Activated CD8-positive, alpha-beta memory T cell treated with anti-CD3 and anti-CD28 coated beads for 4 hours (primary cell): Measurements from ENCODE around the gene FAU.
"Not testable (repeated sequence)": the region's sequence is repeated elsewhere in the genome, so short reads cannot be mapped to it uniquely, and the experiment has no call there.

Experiments
- DNase-seq, 2 donors: peaks; one replicate each; pipeline ENCODE4 v3.0.0-alpha.2; 2020; ENCODE audit warnings: low read depth in 2 of 2

FAU gene

DNA sequence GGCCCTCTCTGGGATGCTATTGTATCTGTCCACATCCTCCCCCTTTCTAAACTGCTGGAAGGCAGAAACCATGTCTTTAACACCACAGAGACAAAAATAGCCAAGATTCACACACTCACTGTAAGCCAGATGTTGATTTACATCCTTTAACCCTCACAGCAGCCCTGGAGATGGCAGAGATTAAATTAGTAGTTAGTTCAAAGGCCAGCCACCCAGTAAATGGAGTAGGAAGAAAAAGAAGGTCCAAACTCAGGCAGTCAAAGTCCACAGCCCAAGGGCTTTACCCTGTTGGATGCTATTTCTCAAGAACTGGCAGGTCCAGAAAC, 2.3 kb downstream of the FAU start:
- no peak for DNase-seq

DNA sequence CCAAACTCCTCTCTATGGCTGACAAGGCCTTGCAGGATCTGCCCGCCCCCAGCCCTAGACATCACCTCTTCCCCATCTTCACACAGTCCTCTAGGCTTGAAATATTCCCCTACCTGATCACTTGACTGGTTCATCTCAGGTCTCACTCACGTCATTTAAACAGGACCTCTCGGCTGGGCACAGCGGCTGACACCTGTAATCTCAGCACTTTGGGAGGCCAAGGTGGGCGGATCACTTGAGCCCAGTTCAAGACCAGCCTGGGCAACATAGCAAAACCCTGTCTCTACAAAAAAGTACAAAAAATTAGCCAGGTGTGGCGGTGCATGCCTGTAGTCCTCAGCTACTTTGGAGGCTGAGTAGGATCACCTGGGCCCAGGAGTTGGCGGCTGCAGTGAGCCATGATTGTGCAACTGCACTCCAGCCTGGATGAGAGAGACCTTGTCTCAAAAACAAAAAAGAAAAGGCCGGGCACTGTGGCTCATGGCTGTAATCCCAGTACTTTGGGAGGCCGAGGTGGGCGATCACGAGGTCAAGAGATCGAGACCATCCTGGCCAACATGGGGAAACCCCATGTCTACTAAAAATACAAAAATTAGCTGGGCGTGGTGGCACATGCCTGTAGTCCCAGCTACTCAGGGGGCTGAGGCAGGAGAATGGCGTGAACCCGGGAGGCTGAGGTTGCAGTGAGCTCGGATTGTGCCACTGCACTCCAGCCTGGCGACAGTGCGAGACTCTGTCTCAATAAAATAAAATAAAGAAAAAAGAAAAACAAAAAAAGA, 2.9 kb downstream of the FAU start:
- DNase-seq, result not testable (repeated sequence)

DNA sequence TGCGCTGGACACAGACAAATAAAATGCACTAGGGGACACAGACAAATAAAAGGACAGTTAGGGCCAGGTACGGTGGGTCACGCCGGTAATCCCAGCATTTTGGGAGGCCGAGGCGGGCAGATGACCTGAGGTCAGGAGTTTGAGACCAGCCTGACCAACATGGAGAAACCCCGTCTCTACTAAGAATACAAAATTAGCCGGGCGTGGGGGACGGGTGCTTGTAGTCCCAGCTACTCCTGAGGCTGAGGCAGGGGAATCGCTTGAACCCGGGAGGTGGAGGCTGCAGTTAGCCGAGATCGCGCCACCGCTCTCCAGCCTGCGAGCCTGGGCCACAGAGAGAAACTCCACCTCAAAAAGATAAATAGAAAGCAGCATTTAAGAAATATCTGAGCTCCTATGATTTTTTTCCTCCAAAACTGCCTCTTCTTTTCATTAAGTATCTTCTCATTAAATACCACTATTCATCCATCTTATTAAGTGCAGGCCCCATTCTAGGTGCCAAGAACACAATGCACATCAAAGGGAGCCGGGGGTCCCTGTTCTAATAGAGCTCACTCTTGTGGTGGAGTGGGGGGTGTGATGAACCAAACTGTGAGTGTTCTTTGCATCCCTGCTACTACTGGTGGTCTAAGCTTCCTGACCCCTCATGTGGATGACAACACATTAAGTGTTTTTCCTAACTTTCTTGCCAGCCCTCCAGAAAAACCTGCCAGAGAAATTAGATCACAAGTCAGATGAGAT, 3.7 kb downstream of the FAU start:
- DNase-seq, result no peak

DNA sequence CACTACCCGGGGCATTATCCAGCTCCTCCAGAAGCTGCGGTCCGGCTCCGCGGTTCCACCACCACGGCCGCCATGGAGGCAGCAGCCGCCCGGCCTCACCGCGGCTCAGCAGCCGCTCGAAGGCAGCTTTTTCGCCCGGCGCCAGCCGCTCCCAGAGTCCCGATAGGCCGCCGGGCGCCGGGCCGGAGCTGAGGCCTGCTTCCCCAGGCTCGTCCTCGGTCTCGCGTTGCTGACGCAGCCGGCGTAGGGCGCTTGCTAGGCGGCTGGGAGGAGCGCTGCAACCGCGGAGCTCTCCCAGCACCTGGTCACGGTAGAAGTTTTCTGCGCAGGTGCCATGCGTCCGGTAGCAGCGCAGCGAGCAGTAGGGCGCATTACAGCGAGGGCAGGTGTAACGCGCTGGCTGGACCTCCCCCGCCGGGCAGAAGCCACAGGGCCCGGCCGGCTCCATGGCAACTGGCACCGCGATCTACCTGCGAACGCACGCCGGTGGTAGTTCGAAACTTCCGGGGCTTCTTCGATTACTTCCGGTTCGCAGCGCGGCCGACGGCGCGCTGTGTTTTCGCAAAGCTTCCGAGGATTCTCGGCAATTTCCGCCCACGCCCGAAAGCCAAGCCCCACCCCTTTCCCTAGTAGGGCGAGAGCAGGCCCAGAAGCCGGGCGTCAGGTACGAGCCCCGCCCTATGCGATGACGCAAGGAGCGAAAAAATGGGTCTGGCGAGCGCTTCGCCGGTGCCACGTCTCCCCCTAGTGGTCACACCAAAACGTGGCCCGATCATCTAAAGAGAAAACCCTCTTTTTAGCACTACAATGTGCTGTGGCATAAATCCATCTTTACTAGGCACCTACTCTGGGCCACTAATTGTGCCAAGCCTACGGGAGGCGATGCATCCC, 4.5 kb downstream of the FAU start, which contains the start of gene ZNHIT2:
Gene ZNHIT2, minus strand, starts transcription at position 496 of the 891 bp plus-strand sequence. Its CDS starts 48 bp downstream, at position 448.
- peak; percentile 100 for DNase-seq

DNA sequence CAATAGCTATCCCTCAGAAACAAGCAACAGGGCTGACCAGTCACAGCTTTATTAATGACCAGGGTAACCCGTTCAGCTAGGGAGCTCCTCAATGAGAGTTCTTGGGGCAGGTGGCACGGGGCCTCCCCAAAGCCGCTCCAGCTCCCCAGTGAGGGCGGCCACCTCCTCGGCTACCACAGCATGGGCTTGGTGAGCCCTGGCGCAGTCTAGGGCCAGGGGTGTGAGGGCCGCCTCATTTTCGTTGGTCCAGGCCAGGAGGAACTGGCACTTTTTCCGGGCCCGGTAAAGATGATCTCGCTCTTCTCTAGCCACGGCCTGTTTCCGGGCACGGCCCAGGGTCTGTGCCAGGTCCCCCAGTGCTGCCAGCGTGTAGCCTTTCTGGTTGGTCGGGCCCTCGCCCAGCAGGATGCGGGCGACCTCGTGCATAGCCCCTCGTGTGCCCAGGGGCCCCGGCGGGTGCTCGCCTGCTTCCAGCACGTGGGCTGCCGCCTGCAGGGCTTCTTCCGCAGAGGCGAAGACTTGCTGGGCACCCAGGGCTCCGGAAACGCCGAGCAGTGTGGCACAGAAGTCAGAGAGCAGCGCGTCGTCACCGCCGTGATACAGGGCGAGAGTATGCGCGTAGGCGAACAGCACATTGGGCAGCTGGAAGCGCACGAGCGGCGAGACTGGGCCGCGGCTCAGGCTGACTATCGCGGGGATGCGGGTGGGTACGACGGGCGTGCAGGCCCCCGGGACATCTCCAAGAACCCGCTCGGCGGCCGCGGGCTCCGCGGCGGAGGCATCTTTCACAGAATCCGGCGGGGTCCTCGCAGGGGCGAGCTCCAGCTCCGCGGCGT, 5.3 kb downstream of the FAU start:
- DNase-seq, result peak in 1 of 2 donors; percentile 60

DNA sequence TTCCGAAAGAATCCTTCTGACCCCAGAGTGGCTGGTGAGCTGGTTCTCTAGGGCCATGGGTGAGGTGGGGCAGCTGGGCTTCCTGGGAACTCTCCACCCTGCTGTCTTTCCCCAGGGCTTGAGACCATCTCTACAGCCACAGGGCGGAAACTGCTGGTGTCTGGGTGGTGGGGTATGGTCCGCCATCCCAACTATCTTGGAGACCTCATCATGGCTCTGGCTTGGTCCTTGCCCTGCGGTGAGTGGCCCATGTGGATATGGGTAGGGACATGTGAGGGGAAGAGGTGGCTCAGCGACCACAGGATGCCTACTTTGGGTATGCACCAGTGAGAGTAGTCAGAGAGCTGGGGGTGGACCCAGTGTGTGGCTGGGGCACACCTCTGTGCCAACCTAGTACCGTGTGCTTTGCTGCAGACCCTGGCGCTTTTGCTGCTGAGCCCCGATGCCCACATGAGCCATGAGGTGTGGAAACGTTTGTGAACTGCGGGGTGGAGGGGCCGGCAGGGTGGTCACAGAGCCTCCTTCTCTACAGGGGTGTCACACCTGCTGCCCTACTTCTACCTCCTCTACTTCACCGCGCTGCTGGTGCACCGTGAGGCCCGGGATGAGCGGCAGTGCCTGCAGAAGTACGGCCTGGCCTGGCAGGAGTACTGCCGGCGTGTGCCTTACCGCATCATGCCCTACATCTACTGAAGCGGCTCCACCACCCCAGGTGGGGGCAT, 6.4 kb downstream of the FAU start:
- DNase-seq, result no peak

DNA sequence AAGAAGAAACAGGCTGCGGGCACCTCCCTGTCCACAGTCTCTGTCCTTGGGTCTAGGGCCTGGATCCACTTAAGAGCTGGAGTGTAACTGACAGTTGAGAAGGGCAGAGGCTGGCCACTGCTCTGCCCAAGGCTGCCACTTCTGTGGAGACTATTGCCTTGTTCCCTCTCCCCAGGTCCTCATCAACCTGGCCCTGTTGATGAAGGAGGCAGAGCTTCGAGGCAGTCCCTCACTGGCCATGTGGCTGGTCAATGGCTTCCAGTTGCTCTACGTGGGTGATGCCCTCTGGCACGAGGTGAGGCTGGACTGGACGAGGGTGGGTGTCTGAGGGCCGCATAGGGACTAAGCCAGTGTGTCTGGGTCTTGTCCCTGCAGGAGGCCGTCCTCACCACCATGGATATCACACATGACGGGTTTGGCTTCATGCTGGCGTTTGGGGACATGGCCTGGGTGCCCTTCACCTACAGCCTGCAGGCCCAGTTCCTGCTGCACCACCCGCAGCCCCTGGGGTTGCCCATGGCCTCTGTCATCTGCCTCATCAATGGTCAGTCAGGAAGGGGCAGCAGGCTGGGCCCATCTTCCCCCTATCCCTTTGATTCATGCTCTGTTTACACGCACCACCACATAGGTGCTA, 7.3 kb downstream of the FAU start:
- DNase-seq, result no peak

DNA sequence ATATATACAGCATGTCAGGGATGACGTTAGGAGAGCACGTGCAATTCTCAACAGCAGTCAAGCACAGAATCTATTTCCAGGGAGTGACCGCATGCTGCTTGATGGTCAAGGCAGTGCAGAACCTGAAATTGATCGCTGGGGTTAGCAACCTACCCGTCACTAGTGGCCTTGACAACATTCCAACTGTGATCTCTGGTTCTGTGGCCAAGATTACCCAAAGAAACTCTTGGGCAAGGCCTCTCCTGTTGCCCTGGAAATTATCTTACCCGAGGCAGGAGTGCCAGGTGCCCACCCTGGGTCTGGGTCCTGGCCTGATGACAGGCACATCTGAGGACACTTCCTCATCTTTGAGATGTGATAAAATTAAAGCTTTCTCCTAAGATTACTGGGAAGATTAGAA, 8.1 kb downstream of the FAU start:
- DNase-seq, result no peak

DNA sequence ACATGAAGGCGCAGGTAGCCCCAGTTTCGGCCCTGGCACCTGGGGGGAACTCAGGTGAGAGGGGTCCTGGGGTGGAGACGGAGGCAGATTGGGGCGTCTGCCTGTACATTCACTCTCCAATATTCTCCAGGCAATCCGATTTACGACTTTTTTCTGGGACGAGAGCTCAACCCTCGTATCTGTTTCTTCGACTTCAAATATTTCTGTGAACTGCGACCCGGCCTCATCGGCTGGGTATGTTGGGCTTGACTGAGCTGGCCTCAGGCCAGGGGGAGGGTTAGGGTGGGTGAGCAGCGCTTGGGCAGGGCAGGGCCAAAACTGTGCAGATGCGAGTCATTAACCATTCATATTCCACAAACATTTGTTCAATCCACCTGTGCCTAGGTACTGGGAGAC, 8.6 kb downstream of the FAU start:
- no peak for DNase-seq

DNA sequence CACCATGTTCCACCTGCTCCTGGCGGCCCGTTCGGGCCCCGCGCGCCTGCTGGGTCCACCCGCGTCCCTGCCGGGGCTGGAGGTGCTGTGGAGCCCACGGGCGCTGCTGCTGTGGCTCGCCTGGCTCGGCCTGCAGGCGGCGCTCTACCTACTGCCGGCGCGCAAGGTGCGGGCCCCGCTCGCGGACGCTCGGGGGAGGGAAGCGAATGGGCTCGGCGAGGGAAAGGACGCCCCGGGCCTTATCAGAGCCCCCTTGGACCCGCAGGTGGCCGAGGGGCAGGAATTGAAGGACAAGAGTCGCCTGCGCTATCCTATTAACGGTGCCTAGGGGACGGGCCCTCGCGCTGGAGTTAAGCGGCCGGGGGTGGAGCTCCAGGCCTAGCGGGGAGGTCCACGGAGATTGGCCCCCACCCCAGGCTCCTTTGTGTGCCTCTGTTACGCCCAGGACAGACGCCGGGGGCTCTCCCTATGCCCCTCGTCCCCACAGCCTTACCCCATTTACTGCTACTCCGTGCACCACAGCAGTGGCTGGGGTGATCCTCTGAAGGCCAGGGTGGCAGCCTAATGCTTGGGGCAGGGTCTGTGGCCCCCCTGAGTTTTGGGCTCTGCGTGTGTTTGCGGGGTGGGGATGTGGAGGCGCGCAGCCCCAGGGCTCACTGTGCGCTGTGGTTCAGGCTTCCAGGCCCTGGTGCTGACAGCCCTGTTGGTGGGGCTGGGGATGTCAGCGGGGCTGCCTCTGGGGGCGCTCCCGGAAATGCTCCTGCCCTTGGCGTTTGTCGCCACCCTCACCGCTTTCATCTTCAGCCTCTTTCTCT, 9.2 kb downstream of the FAU start:
- peak; percentile 37 to 47 for DNase-seq

DNA sequence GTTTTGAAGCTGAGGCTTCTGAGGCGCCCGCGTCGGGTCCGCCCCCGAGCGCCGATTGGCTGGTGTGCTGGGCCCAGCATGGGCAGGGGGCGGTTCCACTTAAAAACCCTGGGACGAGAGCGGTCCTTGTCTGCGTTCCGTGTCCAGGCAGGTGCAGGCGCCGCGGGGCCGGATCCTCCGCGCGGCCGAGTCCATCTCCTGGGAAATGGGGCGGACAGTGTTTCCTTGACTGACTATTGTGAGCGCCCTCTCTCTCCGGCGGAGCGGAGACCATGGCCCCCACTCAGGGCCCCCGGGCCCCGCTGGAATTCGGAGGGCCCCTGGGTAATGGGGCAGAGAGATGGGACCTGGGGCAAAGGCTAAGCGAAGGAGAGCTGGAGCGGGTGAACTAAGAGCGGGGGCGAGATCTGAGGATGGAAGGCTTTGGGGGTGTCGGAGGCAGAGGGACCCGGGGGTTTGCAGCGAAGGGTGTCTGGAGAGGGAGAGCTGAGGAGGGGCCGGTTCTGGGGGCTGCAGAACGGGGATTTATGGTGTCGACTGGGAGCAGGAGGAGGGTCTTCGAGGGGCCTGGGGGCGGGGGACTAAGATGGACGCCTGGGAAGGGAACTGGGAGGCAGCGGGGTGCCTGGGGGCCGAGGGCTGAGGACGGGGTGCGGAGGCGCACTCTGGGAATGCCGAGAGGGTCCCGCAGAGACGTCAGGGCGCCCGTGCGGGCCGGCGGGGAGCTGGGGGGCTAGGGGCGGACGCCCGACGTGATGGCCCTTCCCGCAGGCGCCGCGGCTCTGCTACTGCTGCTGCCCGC, 10.0 kb downstream of the FAU start, which contains the start of gene TM7SF2:
Gene TM7SF2, plus strand, starts transcription at position 129 of the 802 bp plus-strand sequence. Its CDS starts 144 bp downstream, at position 273.
- peak; percentile 82 to 84 for DNase-seq

DNA sequence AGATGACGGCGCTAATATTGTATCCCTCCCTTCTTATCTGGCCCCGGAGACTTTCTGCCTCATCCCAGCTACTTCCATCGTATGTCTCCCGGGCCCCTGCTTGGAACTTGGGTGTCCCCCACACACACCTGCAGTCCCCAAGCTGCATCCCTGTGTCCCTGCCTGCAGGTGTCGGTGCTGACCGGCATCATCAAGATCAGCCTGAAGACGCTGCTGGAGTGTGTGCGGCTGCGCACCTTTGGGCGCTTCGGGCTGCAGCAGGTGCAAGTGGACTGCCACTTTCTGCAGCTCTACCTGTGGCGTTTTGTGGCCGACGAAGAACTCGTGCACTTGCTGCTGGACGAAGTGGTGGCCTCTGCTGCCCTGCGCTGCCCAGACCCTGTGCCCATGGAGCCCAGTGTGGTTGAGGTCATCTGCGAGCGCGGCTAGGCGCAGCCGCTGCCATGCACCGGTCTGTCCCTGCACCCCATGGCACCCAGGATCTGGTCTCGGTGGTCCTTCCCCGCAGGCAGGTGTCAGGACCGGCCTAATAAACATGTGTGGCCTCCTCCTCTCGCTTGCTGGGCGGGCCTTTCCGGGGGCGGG, 10.7 kb downstream of the FAU start:
- no peak for DNase-seq

DNA sequence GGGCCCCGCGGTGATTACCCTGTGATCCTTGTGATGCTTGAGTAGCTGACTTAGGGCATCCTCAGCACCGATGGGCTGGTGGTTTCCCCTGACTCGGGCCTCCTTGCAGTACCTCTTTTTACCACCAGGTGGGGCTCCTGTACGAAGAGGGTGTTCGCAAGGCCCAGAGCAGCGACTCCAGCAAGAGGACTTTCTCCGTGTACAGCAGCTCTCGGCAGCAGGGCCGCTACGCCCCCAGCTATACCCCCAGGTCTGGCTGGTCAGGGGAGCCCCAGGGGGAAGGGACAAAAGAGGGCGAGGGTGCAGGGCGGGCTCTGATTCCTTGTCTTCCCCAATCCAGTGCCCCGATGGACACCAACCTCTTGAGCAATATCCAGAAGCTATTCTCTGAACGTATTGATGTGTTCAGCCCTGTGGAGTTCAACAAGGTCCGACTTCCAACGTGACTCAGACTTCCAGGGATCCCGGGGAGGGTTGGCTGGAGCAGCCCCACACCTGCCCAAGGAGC, 11.5 kb downstream of the FAU start:
- DNase-seq, result peak; percentile 82 to 94

DNA sequence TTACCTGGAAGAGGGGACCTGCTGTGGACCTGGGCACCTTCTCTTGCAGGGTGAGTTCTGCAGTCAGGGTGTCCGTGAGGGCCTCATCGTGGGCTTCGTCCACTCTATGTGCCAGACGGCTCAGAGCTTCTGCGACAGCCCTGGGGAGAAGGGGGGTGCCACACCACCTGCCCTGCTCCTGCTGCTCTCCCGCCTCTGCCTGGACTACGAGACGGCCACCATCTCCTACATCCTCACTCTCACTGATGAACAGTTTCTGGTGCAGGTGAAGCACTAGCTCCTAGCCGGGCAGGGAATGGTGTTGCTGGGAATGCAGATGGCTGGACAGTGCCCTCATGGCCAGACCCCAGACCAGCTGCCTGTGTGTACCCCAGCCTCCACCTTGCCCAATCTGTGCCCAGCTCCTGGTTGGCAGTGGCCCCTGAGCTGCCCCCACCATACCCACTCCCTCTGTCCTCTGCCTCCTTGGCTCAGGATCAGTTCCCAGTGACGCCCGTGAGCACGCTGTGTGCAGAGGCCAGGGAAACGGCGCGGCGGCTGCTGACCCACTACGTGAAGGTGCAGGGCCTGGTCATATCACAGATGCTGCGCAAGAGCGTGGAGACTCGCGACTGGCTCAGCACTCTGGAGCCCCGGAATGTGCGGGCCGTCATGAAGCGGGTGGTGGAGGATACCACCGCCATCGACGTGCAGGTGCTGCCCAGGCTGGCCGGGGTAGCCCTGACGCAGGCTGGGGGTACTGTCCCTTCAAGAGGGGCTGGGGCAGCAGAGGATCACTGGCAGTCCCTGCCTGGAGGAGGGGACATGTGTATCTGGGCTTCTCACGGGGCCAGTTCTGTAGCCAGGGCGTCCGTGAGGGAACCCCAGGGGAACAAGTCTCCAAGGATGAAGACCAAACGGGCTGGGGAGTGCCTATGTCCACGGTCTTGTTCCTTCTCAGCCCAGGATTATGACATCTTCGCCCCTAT, 12.4 kb downstream of the FAU start:
- no peak for DNase-seq

DNA sequence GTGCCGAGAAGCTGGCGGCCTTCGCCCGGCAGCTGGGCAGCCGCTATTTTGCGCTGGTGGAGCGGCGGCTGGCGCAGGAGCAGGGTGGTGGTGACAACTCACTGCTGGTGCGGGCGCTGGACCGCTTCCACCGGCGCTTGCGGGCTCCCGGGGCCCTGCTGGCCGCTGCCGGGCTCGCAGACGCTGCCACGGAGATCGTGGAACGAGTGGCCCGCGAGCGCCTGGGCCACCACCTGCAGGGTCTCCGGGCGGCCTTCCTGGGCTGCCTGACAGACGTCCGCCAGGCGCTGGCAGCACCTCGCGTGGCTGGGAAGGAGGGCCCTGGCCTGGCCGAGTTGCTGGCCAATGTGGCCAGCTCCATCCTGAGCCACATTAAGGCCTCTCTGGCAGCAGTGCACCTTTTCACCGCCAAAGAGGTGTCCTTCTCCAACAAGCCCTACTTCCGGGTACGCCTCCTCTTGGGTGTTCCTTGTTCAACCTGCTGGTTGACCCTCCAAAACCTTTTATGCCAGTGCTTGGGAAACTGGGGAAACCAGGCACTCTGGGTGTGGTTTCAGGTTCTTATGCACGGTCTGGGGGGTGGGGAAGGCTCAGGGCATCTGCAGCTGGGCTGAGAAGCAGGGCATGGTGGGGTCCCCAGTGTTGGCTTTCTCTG, 13.3 kb downstream of the FAU start:
- DNase-seq, result no peak
